OCI-LY7 (cell line): Measurements from ENCODE around the gene B3GLCT. TPM values are rescaled to one million over a fixed set of nuclear protein-coding genes. Genes with fewer than 3 reads are reported as not detected.
A peak's percentile ranks its signal among the peaks of the same experiment; 100 is the strongest.

Experiments
- BruUV-seq: library from RNA; stranded (reverse); fragments of 400-500 nt; replicated peaks from 2 replicates; lab custom pipeline; 2021; lab: Mats Ljungman, UMichigan
- CTCF ChIA-PET: fragments of 300-600 bp; sonication (Branson Sonifier 250); formaldehyde crosslinking; loops from one replicate; lab custom pipeline; 2022; ENCODE audit warnings: antibody characterized with exemption; ENCODE audit not compliant: unreplicated experiment; lab: Charles Lee
- POLR2A ChIA-PET: fragments of 300-600 bp; sonication (Branson Sonifier 250); formaldehyde crosslinking; loops from one replicate; lab custom pipeline; 2022; ENCODE audit warnings: antibody characterized with exemption; lab: Charles Lee
- DNase-seq: peaks from one replicate; pipeline ENCODE4 v3.0.0-alpha.2; 2015; ENCODE audit warnings: low spot score
- H2AFZ ChIP-seq: fragments of 200-600 bp; sonication (generic), shearing (Covaris generic); 2 replicates; pipeline ENCODE4 v1.6.1; 2014; ENCODE audit warnings: mild to moderate bottlenecking, antibody characterized with exemption, low read length, moderate library complexity
- H3K27ac ChIP-seq: fragments of 200-600 bp; sonication (generic); 2 replicates; pipeline ENCODE4 v1.5.1; 2014; ENCODE audit warnings: mixed run types, low read depth, mild to moderate bottlenecking, moderate library complexity, low read length, inconsistent platforms; ENCODE audit not compliant: poor library complexity, severe bottlenecking
- H3K36me3 ChIP-seq: fragments of 200-600 bp; sonication (generic); 2 replicates; pipeline ENCODE4 v1.6.1; 2014; ENCODE audit warnings: mild to moderate bottlenecking, antibody characterized with exemption, low read length, moderate library complexity, mixed read lengths; ENCODE audit not compliant: insufficient read depth
- H3K4me1 ChIP-seq: fragments of 200-600 bp; sonication (generic); 2 replicates; pipeline ENCODE4 v1.5.1; 2014; ENCODE audit warnings: mild to moderate bottlenecking, low read length; ENCODE audit not compliant: insufficient read depth, poor library complexity, severe bottlenecking
- H3K4me2 ChIP-seq: fragments of 200-600 bp; sonication (generic); 2 replicates; pipeline ENCODE4 v1.6.1; 2014; ENCODE audit warnings: mild to moderate bottlenecking, low read length
- H3K4me3 ChIP-seq: fragments of 200-600 bp; sonication (generic); 2 replicates; pipeline ENCODE4 v1.5.1; 2014; ENCODE audit warnings: mild to moderate bottlenecking, low read depth, low read length; ENCODE audit not compliant: poor library complexity, severe bottlenecking
- H3K79me2 ChIP-seq: fragments of 200-600 bp; sonication (generic); 2 replicates; pipeline ENCODE4 v1.6.1; 2016; ENCODE audit warnings: low read depth, mild to moderate bottlenecking, low read length, moderate library complexity, mixed read lengths; ENCODE audit not compliant: insufficient read depth
- H3K9me2 ChIP-seq: fragments of 200-600 bp; sonication (generic); 2 replicates; pipeline ENCODE4 v1.6.1; 2016; ENCODE audit warnings: mild to moderate bottlenecking, low read length, mixed read lengths; ENCODE audit not compliant: insufficient read depth
- H3K9me3 ChIP-seq: fragments of 200-600 bp; sonication (generic); 2 replicates; pipeline ENCODE4 v1.6.1; 2014; ENCODE audit warnings: mild to moderate bottlenecking, mixed run types, low read length, mixed read lengths
- H4K20me1 ChIP-seq: fragments of 200-600 bp; sonication (generic); 2 replicates; pipeline ENCODE4 v1.6.1; 2014; ENCODE audit warnings: mild to moderate bottlenecking, antibody characterized with exemption, low read length, moderate library complexity, mixed read lengths; ENCODE audit not compliant: insufficient read depth
- EZH2phosphoT487 ChIP-seq: fragments of 200-600 bp; sonication (generic); IDR thresholded peaks from 2 replicates; pipeline ENCODE4 v1.6.1; 2018; ENCODE audit warnings: low read depth, borderline replicate concordance, mild to moderate bottlenecking, mixed run types, antibody characterized with exemption, low read length, moderate library complexity, mixed read lengths
- intact Hi-C: fragments of 100-400 bp; cut with micrococcal nuclease; formaldehyde crosslinking; loops from one replicate; pipeline ENCODE4 v1.10.0; 2022; ENCODE audit not compliant: unreplicated experiment
- total RNA-seq, 2 experiments: library from RNA; depleted of rRNA in 1 of 2; stranded (reverse); fragments of >200 nt in 1 of 2; shearing (Covaris generic) in 1 of 2; gene quantifications; 2 replicates each; pipeline ENCODE4 v1.2.3, GENCODE V29; 2014 to 2022
- TF ChIP-seq, protein P1 (sequence below): fragments of 200-600 bp; sonication (generic); conservative IDR thresholded peaks from 2 replicates; pipeline ENCODE4 v1.5.1; 2014; ENCODE audit warnings: mild to moderate bottlenecking, antibody characterized with exemption, low read length, moderate library complexity, mixed read lengths

B3GLCT gene
- total RNA-seq, 2 experiments from 2014 or later = 3.7 to 4.3 TPM

DNA sequence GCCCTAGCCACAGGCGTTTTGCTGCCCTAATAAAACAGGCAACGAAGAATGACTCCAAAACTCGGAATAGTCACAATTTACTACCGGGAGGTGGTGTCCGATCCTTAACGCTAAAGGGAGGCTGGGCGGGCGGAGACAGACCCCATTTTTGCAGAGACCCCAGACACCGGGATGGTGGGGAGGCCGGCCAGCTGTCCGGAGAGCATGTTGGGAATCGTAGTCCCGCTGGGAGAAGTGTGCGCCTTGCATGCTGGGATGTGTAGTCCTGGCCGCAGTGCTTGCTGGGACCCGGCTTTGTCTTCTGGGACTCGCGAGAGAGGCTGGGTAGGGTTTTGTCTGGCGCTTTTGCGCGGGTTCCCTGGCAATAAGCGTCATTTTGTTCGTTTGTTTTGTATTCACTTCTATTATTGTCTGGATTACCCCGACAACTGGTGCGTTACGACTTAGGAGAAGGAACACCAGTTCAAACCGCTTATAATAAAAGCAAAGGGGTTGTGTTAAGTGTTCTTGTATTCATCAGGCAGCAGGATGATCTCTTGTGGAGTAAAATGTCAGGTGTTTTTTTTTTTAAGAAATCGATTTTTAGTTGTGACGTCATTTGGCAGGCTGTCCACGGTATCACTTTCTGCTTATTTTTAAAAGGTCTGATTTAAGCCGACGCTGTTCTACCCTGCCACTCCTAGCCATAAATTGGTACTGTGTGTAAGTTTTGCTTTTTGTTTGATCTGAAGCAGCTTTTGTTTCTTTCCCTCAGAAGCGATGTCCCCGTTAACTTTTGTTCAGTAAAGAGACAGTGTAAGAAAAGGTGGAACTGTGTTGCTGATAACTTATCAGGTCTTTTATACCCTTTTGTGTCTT, 37.4 kb upstream of the B3GLCT start:
- Histone ChIP-seq H3K4me3 (peak overlapping the region; percentile 91), H3K4me2 (peak overlapping the region; percentile 77), H3K36me3 (peaks cover 30% of the 10 kb centered on the region), H3K9me2 (no peaks in the 10 kb centered on the region), H2AFZ (peak overlapping the region; percentile 96), H3K27ac (peak overlapping the region; percentile 58), H3K79me2 (peaks cover 42% of the 10 kb centered on the region), H4K20me1 (peaks cover 29% of the 10 kb centered on the region), H3K9me3 (no peaks in the 10 kb centered on the region), H3K4me1 (peaks cover 27% of the 10 kb centered on the region)
- POLR2A ChIA-PET = interaction anchor here (0.7 to 1.0 kb wide), 2 partner anchors 15 to 37 kb away, joined by 3 to 4 read pairs; partner anchors contain the start of gene B3GLCT
- TF ChIP-seq, protein P1, sequence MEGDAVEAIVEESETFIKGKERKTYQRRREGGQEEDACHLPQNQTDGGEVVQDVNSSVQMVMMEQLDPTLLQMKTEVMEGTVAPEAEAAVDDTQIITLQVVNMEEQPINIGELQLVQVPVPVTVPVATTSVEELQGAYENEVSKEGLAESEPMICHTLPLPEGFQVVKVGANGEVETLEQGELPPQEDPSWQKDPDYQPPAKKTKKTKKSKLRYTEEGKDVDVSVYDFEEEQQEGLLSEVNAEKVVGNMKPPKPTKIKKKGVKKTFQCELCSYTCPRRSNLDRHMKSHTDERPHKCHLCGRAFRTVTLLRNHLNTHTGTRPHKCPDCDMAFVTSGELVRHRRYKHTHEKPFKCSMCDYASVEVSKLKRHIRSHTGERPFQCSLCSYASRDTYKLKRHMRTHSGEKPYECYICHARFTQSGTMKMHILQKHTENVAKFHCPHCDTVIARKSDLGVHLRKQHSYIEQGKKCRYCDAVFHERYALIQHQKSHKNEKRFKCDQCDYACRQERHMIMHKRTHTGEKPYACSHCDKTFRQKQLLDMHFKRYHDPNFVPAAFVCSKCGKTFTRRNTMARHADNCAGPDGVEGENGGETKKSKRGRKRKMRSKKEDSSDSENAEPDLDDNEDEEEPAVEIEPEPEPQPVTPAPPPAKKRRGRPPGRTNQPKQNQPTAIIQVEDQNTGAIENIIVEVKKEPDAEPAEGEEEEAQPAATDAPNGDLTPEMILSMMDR = no peak
- TF ChIP-seq EZH2phosphoT487 = no peak
- intact Hi-C loops = loop anchor here (1.0 to 5.0 kb wide), 5 partner anchors 38 to 1155 kb away; partner anchors contain the start of genes BRCA2, USPL1 and ZAR1L
- CTCF ChIA-PET = no interaction called here
- BruUV-seq = TSS peak; percentile 98
- peak; percentile 98 for DNase-seq

DNA sequence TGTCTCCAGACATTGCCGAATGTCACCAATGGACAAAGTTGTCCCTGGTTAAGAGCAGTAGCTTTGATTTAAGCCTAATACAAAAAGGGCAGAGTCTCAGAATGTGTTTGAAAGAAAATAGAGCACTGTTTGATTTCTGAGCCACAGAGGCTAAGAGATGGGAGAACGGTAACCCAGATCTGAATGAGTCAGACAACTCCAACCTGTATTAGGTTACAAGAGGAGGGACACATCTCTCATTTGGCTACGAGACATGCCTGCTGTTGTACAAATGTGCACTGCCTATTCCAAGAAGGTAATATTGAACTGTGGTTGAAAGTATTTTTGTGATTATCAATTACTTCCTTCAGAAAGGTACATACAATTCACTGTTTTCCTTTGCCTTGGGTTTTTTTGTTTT, 33.2 kb upstream of the B3GLCT start:
- H3K4me3 ChIP-seq = no peak overlapping the region
- H3K79me2 ChIP-seq = peaks cover under 1% of the 10 kb centered on the region; the same call in 1 of the 2 replicates

More for the DNA sequence above, 33.2 kb upstream of the B3GLCT start:
- POLR2A ChIA-PET = no interaction called here
- TF ChIP-seq, protein P1 = no peak
- TF ChIP-seq EZH2phosphoT487 = no peak
- intact Hi-C loops = no loop called here
- H4K20me1 ChIP-seq = no peaks in the 10 kb centered on the region
- no peaks in the 10 kb centered on the region for H3K36me3 ChIP-seq
- H3K27ac ChIP-seq = no peak overlapping the region
- CTCF ChIA-PET = no interaction called here
- no peaks in the 10 kb centered on the region for H3K9me2 ChIP-seq
- H3K4me1 ChIP-seq = peaks cover 10% of the 10 kb centered on the region
- no peak for DNase-seq
- no peak overlapping the region for H2AFZ ChIP-seq
- no TSS peak for BruUV-seq
- no peak overlapping the region for H3K4me2 ChIP-seq
- H3K9me3 ChIP-seq = no peaks in the 10 kb centered on the region
